Aorta (tissue), 5 donors: ENCODE measurements around the gene RDH16. TPM values are rescaled to one million over a fixed set of nuclear protein-coding genes. Genes with fewer than 3 reads are reported as not detected.
"Not testable (repeated sequence)": the region's sequence is repeated elsewhere in the genome, so short reads cannot be mapped to it uniquely, and the experiment has no call there.

Source experiments
- ATAC-seq: fragments of 200-7000 bp; cut with Tn5 transposase; one replicate; pipeline ENCODE4 v1.9.1; 2022; ENCODE audit warnings: moderate library complexity; ENCODE audit not compliant: low FRiP score
- DNase-seq, 2 donors: peaks; one replicate each; pipeline ENCODE4 v3.0.0-alpha.2; 2020
- H3K27ac ChIP-seq, 2 donors: one replicate each; pipeline ENCODE4 v1.5.1; 2013; ENCODE audit warnings: low read length in 2 of 2, mild to moderate bottlenecking in 2 of 2, moderate library complexity in 2 of 2, control low read depth in 1 of 2, inconsistent platforms in 1 of 2, low read depth in 1 of 2
- H3K27me3 ChIP-seq, 2 donors: one replicate each; pipeline ENCODE4 v1.6.1; 2013; ENCODE audit warnings: control low read depth in 1 of 2, low read length in 1 of 2, mild to moderate bottlenecking in 1 of 2, moderate library complexity in 1 of 2; ENCODE audit not compliant: insufficient read depth in 2 of 2, control insufficient read depth in 1 of 2
- H3K36me3 ChIP-seq, 2 donors: one replicate each; pipeline ENCODE4 v1.6.1; 2013; ENCODE audit warnings: control low read depth in 1 of 2, low read length in 1 of 2, mild to moderate bottlenecking in 1 of 2; ENCODE audit not compliant: insufficient read depth in 2 of 2, control insufficient read depth in 1 of 2
- H3K4me1 ChIP-seq, 2 donors: one replicate each; pipeline ENCODE4 v1.6.1; 2013; ENCODE audit warnings: low read length in 2 of 2, control low read depth in 1 of 2, mild to moderate bottlenecking in 1 of 2, moderate library complexity in 1 of 2; ENCODE audit not compliant: insufficient read depth in 2 of 2, control insufficient read depth in 1 of 2
- H3K4me3 ChIP-seq, 2 donors: one replicate each; pipeline ENCODE4 v1.5.1; 2013; ENCODE audit warnings: low read length in 2 of 2, control low read depth in 1 of 2, mild to moderate bottlenecking in 1 of 2
- H3K9me3 ChIP-seq: one replicate; pipeline ENCODE4 v1.6.1; 2013; ENCODE audit warnings: mild to moderate bottlenecking, low read length; ENCODE audit not compliant: control insufficient read depth
- WGBS, 2 donors: extraction: QIAGEN DNeasy Blood & Tissue Kit; methylation state at CpG; one replicate each; pipeline ENCODE4 v1.1.7; 2013; 5-methylcytosine and 5-hydroxymethylcytosine counted together
- intact Hi-C, 2 donors: fragments of 100-400 bp; cut with DNase I; formaldehyde crosslinking; loops; one replicate each; pipeline versions ENCODE4 v1.14.2 to v1.15.0; 2022
- polyA plus RNA-seq, 2 donors: library from polyadenylated mRNA; stranded (reverse); fragments of 200-250 nt; gene quantifications; one replicate each; pipeline ENCODE4 v1.2.3, GENCODE V29; 2013
- total RNA-seq, 2 donors: library from RNA; stranded (reverse); fragmentation: NEBNext Ultra II Directional; extraction: Animal tissue kit (Norgen Biotek cat#: 25700); gene quantifications; one replicate each; pipeline ENCODE4 v1.2.1, GENCODE V29; 2021
- donor health status: healthy with polysubstance abuse.
- donor health status: Bipolar disorder and iron deficiency.
- donor health status: DM: no; HTN: no; CAD: no.
- donor health status: DM: no; HTN: no; CAD: no.
- donor health status: DM: yes; HTN: yes; CAD: no.

Gene RDH16
- total and polyA plus RNA-seq, 4 donors: 0.23 to 0.75 (median 0.46) TPM

DNA sequence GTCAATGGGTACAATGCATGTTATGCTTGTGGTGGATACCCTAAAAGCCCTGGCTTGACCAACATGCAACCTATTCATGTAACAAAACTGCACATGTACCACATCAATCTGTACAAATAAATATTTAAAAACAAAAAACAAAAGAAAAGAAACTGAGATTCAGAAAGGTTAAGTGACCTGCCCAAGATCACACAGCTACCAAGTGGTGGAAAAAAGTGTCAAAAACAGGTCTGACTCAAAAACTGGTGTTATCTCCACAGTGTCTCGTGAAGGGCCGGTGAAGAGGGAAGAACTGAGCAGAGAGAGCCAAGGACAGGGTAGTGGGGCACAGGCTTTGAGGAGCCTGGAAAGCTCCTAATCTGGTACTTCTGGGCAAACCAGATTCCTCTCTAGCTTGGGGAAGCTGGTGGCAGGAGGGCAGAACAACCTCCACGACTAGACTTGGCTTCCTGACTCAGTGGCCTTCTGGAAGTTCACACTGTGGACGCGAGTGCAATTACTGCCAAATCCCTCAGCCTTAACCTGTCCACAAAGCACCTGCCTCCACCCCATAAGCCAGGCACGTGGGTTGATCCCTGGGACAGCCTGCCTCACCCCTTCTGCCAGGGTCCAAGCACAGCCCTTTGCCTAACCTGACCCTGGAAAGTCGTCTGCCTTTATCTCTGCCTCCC is 33.4 kb upstream of the RDH16 start:
- H3K9me3 ChIP-seq: no peaks in the 10 kb centered on the region
- no peaks in the 10 kb centered on the region for H3K27me3 ChIP-seq
- ATAC-seq: peak; percentile 8
- intact Hi-C loops: no loop called here
- H3K36me3 ChIP-seq: no peaks in the 10 kb centered on the region
- 73 to 77% methylated on average over 7 of the region's 7 CpGs for WGBS, 2 donors
- no peak for DNase-seq
- H3K27ac ChIP-seq: no peak overlapping the region
- no peaks in the 10 kb centered on the region for H3K4me1 ChIP-seq
- no peak overlapping the region for H3K4me3 ChIP-seq

DNA sequence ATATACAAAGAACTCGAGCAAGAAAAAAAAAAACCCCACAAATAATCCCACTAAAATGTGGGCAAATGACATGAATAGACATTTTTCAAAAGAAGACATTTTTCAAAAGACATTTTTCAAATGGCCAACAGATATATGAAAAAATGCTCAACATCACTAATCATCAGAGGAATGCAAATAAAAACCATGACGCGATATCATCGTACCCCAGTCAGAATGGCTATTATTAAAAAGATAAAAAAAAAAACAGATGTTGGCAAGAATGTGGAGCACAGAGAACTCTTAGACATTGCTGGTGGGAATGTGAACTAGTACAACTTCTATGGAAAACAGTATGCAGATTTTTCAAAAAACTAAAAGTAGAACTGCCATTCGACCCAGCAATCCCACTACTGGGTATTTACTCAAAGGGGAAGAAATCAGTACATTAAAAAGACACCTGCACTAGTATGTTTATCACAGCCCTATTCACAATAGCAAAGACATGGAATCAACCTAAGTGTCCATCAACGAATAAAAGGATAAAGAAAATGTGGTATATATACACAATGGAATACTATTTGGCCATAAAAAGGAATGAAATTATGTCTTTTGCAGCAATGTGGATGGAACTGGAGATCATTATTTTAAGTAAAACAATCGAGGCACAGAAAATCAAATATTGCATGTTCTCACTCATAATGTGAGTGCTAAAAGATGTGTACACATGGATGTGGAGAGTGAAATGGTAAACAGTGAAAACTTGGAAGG is 32.6 kb upstream of the RDH16 start:
- Histone ChIP-seq H3K27ac (no peak overlapping the region), H3K4me3 (no peak overlapping the region), H3K4me1 (no peaks in the 10 kb centered on the region), H3K27me3 (no peaks in the 10 kb centered on the region), H3K36me3 (no peaks in the 10 kb centered on the region), H3K9me3 (no peaks in the 10 kb centered on the region)
- no peak for ATAC-seq
- 40 to 41% methylated on average over 7 of the region's 7 CpGs for WGBS, 2 donors
- intact Hi-C loops: no loop called here
- no peak for DNase-seq

- Histone ChIP-seq H3K27me3 (no peaks in the 10 kb centered on the region), H3K36me3 (no peaks in the 10 kb centered on the region), H3K9me3 (no peaks in the 10 kb centered on the region), H3K27ac (no peak overlapping the region), H3K4me3 (no peak overlapping the region), H3K4me1 (no peaks in the 10 kb centered on the region)
- intact Hi-C loops: no loop called here
- WGBS, 2 donors: 35 to 41% methylated on average over 5 of the region's 5 CpGs
- ATAC-seq (no peak), DNase-seq (no peak)
Observed at GRCh38 chr12:56988207-56988739, 30.9 kb upstream of the RDH16 start.

- Histone ChIP-seq H3K4me1 (no peaks in the 10 kb centered on the region), H3K36me3 (no peaks in the 10 kb centered on the region), H3K27ac (no peak overlapping the region), H3K4me3 (no peak overlapping the region), H3K27me3 (no peaks in the 10 kb centered on the region), H3K9me3 (no peaks in the 10 kb centered on the region)
- peak; percentile 84 for ATAC-seq
- DNase-seq: peak; percentile 88 to 95
- intact Hi-C loops: loop anchor here (1.0 kb wide), 2 partner anchors 228 to 230 kb away; no protein-coding TSS in a partner anchor
- WGBS, 2 donors: 21% methylated on average over 11 of the region's 11 CpGs
Observed at GRCh38 chr12:56987551-56988053, 30.2 kb upstream of the RDH16 start.

DNA sequence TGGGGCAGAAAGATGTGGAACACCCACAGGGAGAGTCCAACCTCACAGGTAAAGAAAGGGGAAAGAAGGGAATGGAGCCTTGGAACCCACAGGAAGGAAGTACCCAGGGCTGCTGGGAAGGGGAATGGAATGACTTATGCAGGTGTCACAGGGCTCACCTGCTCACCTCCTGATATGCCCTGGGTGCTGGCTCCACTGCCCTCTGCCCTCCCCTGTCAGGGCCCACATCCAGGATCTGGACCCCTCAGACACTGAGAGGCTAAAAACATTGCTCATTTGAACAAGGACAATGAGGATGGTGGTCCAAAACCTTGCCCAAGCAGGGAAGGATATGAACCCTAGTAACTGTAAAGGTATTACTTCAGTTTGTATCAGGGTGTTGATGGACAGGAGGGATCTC is 29.6 kb upstream of the RDH16 start:
- no peaks in the 10 kb centered on the region for H3K9me3 ChIP-seq
- H3K27ac ChIP-seq: no peak overlapping the region
- H3K4me1 ChIP-seq: no peaks in the 10 kb centered on the region
- DNase-seq (no peak), ATAC-seq (no peak)
- intact Hi-C loops: loop anchor here (1.0 kb wide), 2 partner anchors 228 to 230 kb away; no protein-coding TSS in a partner anchor
- H3K27me3 ChIP-seq: no peaks in the 10 kb centered on the region
- no peaks in the 10 kb centered on the region for H3K36me3 ChIP-seq
- no peak overlapping the region for H3K4me3 ChIP-seq

DNA sequence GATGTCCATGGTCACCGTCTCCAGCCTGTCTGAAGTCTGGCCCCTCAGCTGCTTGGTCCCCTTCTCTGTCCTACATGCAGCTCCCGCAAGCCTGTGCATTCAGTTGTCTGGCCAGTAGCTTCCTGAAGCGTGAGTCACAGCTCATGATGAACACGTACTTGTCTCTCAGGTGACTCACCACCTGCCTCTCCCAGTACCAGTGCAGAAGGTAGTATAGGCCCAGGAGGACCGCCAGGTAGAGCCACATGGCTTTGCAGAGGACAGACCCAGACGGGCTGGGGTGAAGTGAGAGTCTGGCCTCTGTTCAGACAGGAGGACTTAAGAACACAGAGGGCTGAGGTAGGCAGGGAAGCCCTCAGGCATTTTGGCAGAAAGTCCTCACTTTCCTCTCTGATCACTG is 28.3 kb upstream of the RDH16 start:
- intact Hi-C loops, DNase-seq, H3K27me3 ChIP-seq, H3K4me3 ChIP-seq, ATAC-seq, H3K9me3 ChIP-seq, H3K36me3 ChIP-seq, H3K4me1 ChIP-seq, H3K27ac ChIP-seq: not testable (repeated sequence)
- WGBS, 2 donors: 74 to 78% methylated on average over 5 of the region's 6 CpGs

DNA sequence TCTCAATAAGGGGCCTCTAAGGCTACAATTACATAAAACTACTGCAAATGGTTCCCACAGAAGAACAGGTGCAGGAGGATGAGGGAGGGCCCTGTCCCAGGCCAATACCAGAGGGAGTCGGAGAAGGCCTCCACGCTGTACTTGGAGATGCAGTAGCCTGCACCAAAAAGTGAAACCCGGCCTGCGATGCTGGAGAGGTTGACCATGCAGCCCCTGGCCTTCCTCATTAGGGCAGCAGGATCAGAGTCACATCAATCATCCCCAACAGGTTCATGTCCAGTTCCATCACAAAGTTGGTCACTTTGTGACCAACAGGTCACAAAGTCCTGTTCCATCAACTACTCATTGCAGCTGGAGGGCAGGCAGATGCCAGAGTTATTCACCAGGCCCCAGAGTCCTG is 26.0 kb upstream of the RDH16 start:
- DNase-seq: no peak
- Histone ChIP-seq H3K4me3 (no peak overlapping the region), H3K9me3 (no peaks in the 10 kb centered on the region), H3K4me1 (no peaks in the 10 kb centered on the region), H3K27me3 (no peaks in the 10 kb centered on the region), H3K27ac (no peak overlapping the region), H3K36me3 (no peaks in the 10 kb centered on the region)
- 72 to 88% methylated on average over 4 of the region's 4 CpGs for WGBS, 2 donors
- intact Hi-C loops: no loop called here
- ATAC-seq: no peak

- H3K4me1 ChIP-seq, DNase-seq, ATAC-seq, H3K36me3 ChIP-seq, H3K4me3 ChIP-seq, H3K27ac ChIP-seq, H3K27me3 ChIP-seq, intact Hi-C loops, H3K9me3 ChIP-seq: not testable (repeated sequence)
- 88 to 94% methylated on average over 3 of the region's 3 CpGs for WGBS, 2 donors
Observed at GRCh38 chr12:56982578-56983236, 25.3 kb upstream of the RDH16 start.
